CD14-positive monocyte (primary cell): ENCODE measurements around the gene HELB. TPM values are rescaled to one million over a fixed set of nuclear protein-coding genes. Genes with fewer than 3 reads are reported as not detected.

Source experiments
- DNase-seq, 3 donors: peaks; one replicate each; pipeline ENCODE4 v3.0.0-alpha.2; 2011 to 2022
- H2AFZ ChIP-seq: 2 replicates; pipeline ENCODE4 v1.6.0; 2012; ENCODE audit warnings: mild to moderate bottlenecking, low read depth, low read length, inconsistent platforms; ENCODE audit not compliant: insufficient read depth, poor library complexity, severe bottlenecking
- H3K27ac ChIP-seq, 2 donors: 1 replicate in 1 of 2; 2 replicates in 1 of 2; pipeline ENCODE4 v1.5.1; 2012 to 2013; ENCODE audit warnings: low read length in 2 of 2, control low read depth in 1 of 2, inconsistent platforms in 1 of 2, low read depth in 1 of 2, mild to moderate bottlenecking in 1 of 2
- H3K27me3 ChIP-seq, 2 donors: one replicate each; pipeline versions ENCODE4 v1.6.0 to v1.6.1; 2011 to 2013; ENCODE audit warnings: low read length in 2 of 2; ENCODE audit not compliant: control insufficient read depth in 2 of 2, insufficient read depth in 2 of 2
- H3K36me3 ChIP-seq, 2 donors: replicated peaks in 1 of 2; 1 replicate in 1 of 2; 2 replicates in 1 of 2; pipeline versions ENCODE4 v1.5.1 to v1.6.1; 2012 to 2013; ENCODE audit warnings: low read length in 2 of 2, control low read depth in 1 of 2, inconsistent platforms in 1 of 2, mild to moderate bottlenecking in 1 of 2; ENCODE audit not compliant: insufficient read depth in 2 of 2, control insufficient read depth in 1 of 2
- H3K4me1 ChIP-seq, 2 donors: 1 replicate in 1 of 2; 2 replicates in 1 of 2; pipeline versions ENCODE4 v1.5.1 to v1.6.1; 2012 to 2013; ENCODE audit warnings: low read length in 2 of 2, control low read depth in 1 of 2, inconsistent platforms in 1 of 2, mild to moderate bottlenecking in 1 of 2, moderate library complexity in 1 of 2; ENCODE audit not compliant: insufficient read depth in 2 of 2, control insufficient read depth in 1 of 2
- H3K4me2 ChIP-seq: replicated peaks from 2 replicates; pipeline ENCODE3; 2012; ENCODE audit warnings: low read length, moderate library complexity, mild to moderate bottlenecking; ENCODE audit not compliant: poor library complexity, severe bottlenecking; ENCODE audit errors: extremely low read depth
- H3K4me3 ChIP-seq, 3 experiments: fragments of 200-600 bp in 1 of 3; sonication (generic) in 1 of 3; replicated peaks in 1 of 3; 1 replicate in 2 of 3; 2 replicates in 1 of 3; pipeline ENCODE4 v1.5.1; 2011 to 2013; ENCODE audit warnings: low read length in 3 of 3, mild to moderate bottlenecking in 3 of 3, control low read depth in 2 of 3, low read depth in 2 of 3, inconsistent platforms in 1 of 3, moderate library complexity in 1 of 3
- H3K79me2 ChIP-seq: 2 replicates; pipeline ENCODE4 v1.6.0; 2012; ENCODE audit warnings: mild to moderate bottlenecking, control low read depth, inconsistent platforms, low read length, moderate library complexity; ENCODE audit not compliant: insufficient read depth
- H3K9ac ChIP-seq: 2 replicates; pipeline ENCODE4 v1.6.0; 2017; ENCODE audit warnings: low read length, mild to moderate bottlenecking; ENCODE audit not compliant: insufficient read depth, poor library complexity, severe bottlenecking
- H3K9me3 ChIP-seq, 2 donors: replicated peaks in 1 of 2; 1 replicate in 1 of 2; 2 replicates in 1 of 2; pipeline versions ENCODE4 v1.5.1 to v1.6.1; 2012 to 2013; ENCODE audit warnings: low read length in 2 of 2, control low read depth in 1 of 2; ENCODE audit not compliant: control insufficient read depth in 1 of 2, insufficient read depth in 1 of 2
- H4K20me1 ChIP-seq: 2 replicates; pipeline ENCODE4 v1.6.0; 2012; ENCODE audit warnings: mild to moderate bottlenecking, low read length, control low read depth, moderate library complexity; ENCODE audit not compliant: insufficient read depth
- H3K27ac Mint-ChIP-seq, 7 donors: one replicate each; pipeline ENCODE4 v1.8.0; 2020; ENCODE audit warnings: mild to moderate bottlenecking in 7 of 7, mixed read lengths in 7 of 7, moderate library complexity in 6 of 7, inconsistent platforms in 2 of 7
- H3K27me3 Mint-ChIP-seq, 3 donors: one replicate each; pipeline ENCODE4 v1.8.0; 2021 to 2022; ENCODE audit warnings: low read depth in 3 of 3, mild to moderate bottlenecking in 3 of 3, mixed read lengths in 3 of 3, moderate library complexity in 3 of 3, inconsistent platforms in 1 of 3
- H3K36me3 Mint-ChIP-seq, 2 donors: one replicate each; pipeline ENCODE4 v1.8.0; 2020; ENCODE audit warnings: mixed read lengths in 2 of 2, inconsistent platforms in 1 of 2, mild to moderate bottlenecking in 1 of 2
- H3K4me1 Mint-ChIP-seq: one replicate; pipeline ENCODE4 v1.8.0; 2020; ENCODE audit warnings: mild to moderate bottlenecking, mixed read lengths
- H3K4me3 Mint-ChIP-seq, 2 donors: one replicate each; pipeline ENCODE4 v1.8.0; 2020; ENCODE audit warnings: mild to moderate bottlenecking in 2 of 2, mixed read lengths in 2 of 2, moderate library complexity in 1 of 2
- H3K9me3 Mint-ChIP-seq, 7 donors: one replicate each; pipeline ENCODE4 v1.8.0; 2020 to 2022; ENCODE audit warnings: mixed read lengths in 7 of 7, mild to moderate bottlenecking in 6 of 7, moderate library complexity in 6 of 7, inconsistent platforms in 2 of 7
- WGBS: methylation state at CpG from one replicate; pipeline ENCODE4 v1.1.5; 2013; ENCODE audit warnings: missing lambda C conversion rate; ENCODE audit not compliant: insufficient coverage; 5-methylcytosine and 5-hydroxymethylcytosine counted together
- intact Hi-C, 2 donors: fragments of 100-400 bp; cut with micrococcal nuclease; formaldehyde crosslinking; loops; one replicate each; pipeline versions ENCODE4 v1.15.0 to v1.15.1; 2023
- polyA plus RNA-seq, 3 donors: library from polyadenylated mRNA; depleted of rRNA in 1 of 3; unstranded in 2 of 3; stranded (reverse) in 1 of 3; fragments of 300-500 nt in 2 of 3; fragments of >200 nt in 1 of 3; fragmentation: Illumina TruSeq in 2 of 3; gene quantifications; 1 replicate in 2 of 3; 2 replicates in 1 of 3; pipeline ENCODE4 v1.2.3, GENCODE V29; 2012 to 2021
- TF ChIP-seq, protein P1 (sequence below): fragments of 200-600 bp; IDR thresholded peaks from one replicate; pipeline ENCODE4 v1.8.0; 2022; ENCODE audit warnings: antibody characterized with exemption, mild to moderate bottlenecking

HELB gene
- polyA plus RNA-seq, 3 donors, result 1.8 to 3.4 (median 3.0) TPM

DNA sequence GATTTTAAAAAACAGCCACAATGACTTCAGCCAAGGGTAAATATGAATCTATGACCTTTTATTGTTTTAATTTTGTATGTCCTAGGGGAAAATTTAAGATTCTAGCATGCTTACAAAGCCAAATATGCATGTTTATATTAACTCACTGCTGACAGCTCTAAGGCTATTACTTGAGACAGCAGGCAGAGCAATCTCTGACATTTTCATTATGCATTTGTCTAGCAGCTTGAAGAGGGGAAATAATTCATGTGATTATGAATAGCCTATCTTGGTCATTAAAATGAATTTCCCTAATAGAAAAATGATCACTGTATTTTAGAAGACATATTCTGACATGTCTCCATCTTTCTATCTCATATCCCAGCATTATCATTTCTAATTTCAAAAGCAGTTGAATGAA, 46.6 kb upstream of the HELB start:
- Mint-ChIP-seq H3K27me3 (peaks cover 0 to 2% (median 2%) of the 10 kb centered on the region in 3 donors), H3K27ac (peak overlapping the region in 1 of 7 donors; percentile 32), H3K36me3 (peaks cover 17 to 22% of the 10 kb centered on the region in 2 donors), H3K4me1 (peaks cover 15% of the 10 kb centered on the region), H3K9me3 (no peaks in the 10 kb centered on the region), H3K4me3 (no peak overlapping the region)
- intact Hi-C loops, result no loop called here
- Histone ChIP-seq H4K20me1 (peaks cover 24% of the 10 kb centered on the region), H3K36me3 (peaks cover 16 to 22% of the 10 kb centered on the region in 2 donors), H3K79me2 (no peaks in the 10 kb centered on the region), H3K27me3 (no peaks in the 10 kb centered on the region), H2AFZ (no peak overlapping the region), H3K27ac (no peak overlapping the region), H3K4me1 (peaks cover 3 to 6% of the 10 kb centered on the region in 2 donors), H3K9me3 (no peaks in the 10 kb centered on the region), H3K9ac (no peak overlapping the region), H3K4me2 (no peak overlapping the region), H3K4me3 (no peak overlapping the region)
- DNase-seq, result no peak
- TF ChIP-seq, protein P1, sequence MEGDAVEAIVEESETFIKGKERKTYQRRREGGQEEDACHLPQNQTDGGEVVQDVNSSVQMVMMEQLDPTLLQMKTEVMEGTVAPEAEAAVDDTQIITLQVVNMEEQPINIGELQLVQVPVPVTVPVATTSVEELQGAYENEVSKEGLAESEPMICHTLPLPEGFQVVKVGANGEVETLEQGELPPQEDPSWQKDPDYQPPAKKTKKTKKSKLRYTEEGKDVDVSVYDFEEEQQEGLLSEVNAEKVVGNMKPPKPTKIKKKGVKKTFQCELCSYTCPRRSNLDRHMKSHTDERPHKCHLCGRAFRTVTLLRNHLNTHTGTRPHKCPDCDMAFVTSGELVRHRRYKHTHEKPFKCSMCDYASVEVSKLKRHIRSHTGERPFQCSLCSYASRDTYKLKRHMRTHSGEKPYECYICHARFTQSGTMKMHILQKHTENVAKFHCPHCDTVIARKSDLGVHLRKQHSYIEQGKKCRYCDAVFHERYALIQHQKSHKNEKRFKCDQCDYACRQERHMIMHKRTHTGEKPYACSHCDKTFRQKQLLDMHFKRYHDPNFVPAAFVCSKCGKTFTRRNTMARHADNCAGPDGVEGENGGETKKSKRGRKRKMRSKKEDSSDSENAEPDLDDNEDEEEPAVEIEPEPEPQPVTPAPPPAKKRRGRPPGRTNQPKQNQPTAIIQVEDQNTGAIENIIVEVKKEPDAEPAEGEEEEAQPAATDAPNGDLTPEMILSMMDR, result no peak

DNA sequence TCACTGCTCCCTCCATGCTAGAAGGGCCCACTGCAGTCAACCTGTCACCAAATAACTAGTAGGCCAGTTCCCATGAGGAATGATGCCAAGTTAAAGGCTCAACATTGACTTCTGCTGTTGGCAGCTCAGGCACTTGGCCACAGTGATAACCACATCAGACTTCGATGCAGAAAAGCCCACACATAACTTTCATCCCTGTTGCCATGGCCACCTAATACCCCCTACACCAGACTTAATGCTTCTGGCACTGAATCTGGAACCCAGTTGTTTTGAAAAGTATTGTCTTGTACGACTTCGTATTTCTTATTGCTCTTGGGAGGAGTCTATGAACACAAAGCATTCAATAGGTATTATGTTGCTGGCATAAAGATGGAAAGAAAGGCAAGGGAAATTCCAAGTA, 44.3 kb upstream of the HELB start:
- peaks cover 17% of the 10 kb centered on the region for H3K4me1 Mint-ChIP-seq
- H3K4me2 ChIP-seq, result no peak overlapping the region
- no peak overlapping the region for H3K4me3 ChIP-seq
- H3K27me3 ChIP-seq, result no peaks in the 10 kb centered on the region
- TF ChIP-seq, protein P1, result no peak
- no peaks in the 10 kb centered on the region for H3K36me3 Mint-ChIP-seq
- WGBS, result 80% methylated on average over 2 of the region's 3 CpGs
- H3K4me1 ChIP-seq, result peaks cover 3 to 6% of the 10 kb centered on the region in 2 donors
- no peak for DNase-seq
- H3K4me3 Mint-ChIP-seq, result no peak overlapping the region
- intact Hi-C loops, result no loop called here
- H3K27ac ChIP-seq, result peak overlapping the region in 1 of 2 donors; percentile 16
- H3K27me3 Mint-ChIP-seq, result peaks cover 0 to 2% (median 2%) of the 10 kb centered on the region in 3 donors
- peaks cover 11% of the 10 kb centered on the region for H4K20me1 ChIP-seq
- peaks cover 0 to 3% (median 0%) of the 10 kb centered on the region in 7 donors for H3K9me3 Mint-ChIP-seq
- H3K9ac ChIP-seq, result no peak overlapping the region
- no peaks in the 10 kb centered on the region for H3K36me3 ChIP-seq
- H3K9me3 ChIP-seq, result no peaks in the 10 kb centered on the region
- H2AFZ ChIP-seq, result no peak overlapping the region
- no peaks in the 10 kb centered on the region for H3K79me2 ChIP-seq
- H3K27ac Mint-ChIP-seq, result peak overlapping the region in 3 of 7 donors; percentile 15 to 68 (median 18)
